ENCODE data around the gene PIP5KL1.

Gene PIP5KL1

GRCh38 chr9:127918183-127919107 lies 12.1 kb downstream of the PIP5KL1 start:
- Histone ChIP-seq H3K9ac (ENCODE audit: insufficient read length) (no peak overlapping the region), H3K27ac (no peak overlapping the region), H3K9me3 (ENCODE audit: low read depth, low read length) (no peaks in the 10 kb centered on the region), H3K36me3 (ENCODE audit: insufficient read depth, low read length) (no peaks in the 10 kb centered on the region), H3K4me3 (no peak overlapping the region)
- no peak for DNase-seq (ENCODE audit: low read depth, low spot score)
- no peak for TF ChIP-seq EZH2 (IDR thresholded peaks at IDR 0.05)
- no peak for TF ChIP-seq POLR2AphosphoS5 (IDR thresholded peaks at IDR 0.05; ENCODE audit: borderline replicate concordance, low read depth, low read length)
- no peak for TF ChIP-seq FOXP2 (optimal IDR thresholded peaks at IDR 0.05; ENCODE audit: control extremely low read depth, extremely low read length, insufficient read depth)

GRCh38 chr9:127917603-127918002 lies 13.0 kb downstream of the PIP5KL1 start:
- no peaks in the 10 kb centered on the region for H3K36me3 ChIP-seq (ENCODE audit: insufficient read depth, low read length)
- H3K9me3 ChIP-seq (ENCODE audit: low read depth, low read length): no peaks in the 10 kb centered on the region
- H3K9ac ChIP-seq (ENCODE audit: insufficient read length): no peak overlapping the region
- H3K27ac ChIP-seq: no peak overlapping the region
- DNase-seq (ENCODE audit: low read depth, low spot score): no peak
- H3K4me3 ChIP-seq: peak overlapping the region; percentile 75
- TF ChIP-seq FOXP2 (optimal IDR thresholded peaks at IDR 0.05; ENCODE audit: control extremely low read depth, extremely low read length, insufficient read depth) (no peak), EZH2 (IDR thresholded peaks at IDR 0.05) (no peak), POLR2AphosphoS5 (IDR thresholded peaks at IDR 0.05; ENCODE audit: borderline replicate concordance, low read depth, low read length) (no peak)

GRCh38 chr9:127916720-127917581 lies 13.6 kb downstream of the PIP5KL1 start, which contains the start of gene ST6GALNAC4:
Gene ST6GALNAC4 (minus strand): TSS chr9:127917041. CDS start chr9:127916419, 622 bp downstream.
- TF ChIP-seq EZH2 (IDR thresholded peaks at IDR 0.05): no peak
- no peak for TF ChIP-seq FOXP2 (optimal IDR thresholded peaks at IDR 0.05; ENCODE audit: control extremely low read depth, extremely low read length, insufficient read depth)
- TF ChIP-seq POLR2AphosphoS5 (IDR thresholded peaks at IDR 0.05; ENCODE audit: borderline replicate concordance, low read depth, low read length): no peak; the same call in 1 of the 2 replicates
- no peaks in the 10 kb centered on the region for H3K9me3 ChIP-seq (ENCODE audit: low read depth, low read length)
- no peak for DNase-seq (ENCODE audit: low read depth, low spot score)
- H3K9ac ChIP-seq (ENCODE audit: insufficient read length): no peak within 1 kb of the TSS
- H3K36me3 ChIP-seq (ENCODE audit: insufficient read depth, low read length): no peaks in the 10 kb centered on the region
- no peak within 1 kb of the TSS for H3K27ac ChIP-seq
- H3K4me3 ChIP-seq: peak within 1 kb of the TSS; percentile 75

- TF ChIP-seq POLR2AphosphoS5 (IDR thresholded peaks at IDR 0.05; ENCODE audit: borderline replicate concordance, low read depth, low read length): no peak
- TF ChIP-seq FOXP2 (optimal IDR thresholded peaks at IDR 0.05; ENCODE audit: control extremely low read depth, extremely low read length, insufficient read depth): no peak
- no peak for TF ChIP-seq EZH2 (IDR thresholded peaks at IDR 0.05)
- no peak for DNase-seq (ENCODE audit: low read depth, low spot score)
Observed at GRCh38 chr9:127915801-127916719, 14.5 kb downstream of the PIP5KL1 start.

GRCh38 chr9:127915325-127915752 lies 15.2 kb downstream of the PIP5KL1 start:
- Histone ChIP-seq H3K9me3 (ENCODE audit: low read depth, low read length) (no peaks in the 10 kb centered on the region), H3K27ac (no peak overlapping the region), H3K9ac (ENCODE audit: insufficient read length) (no peak overlapping the region), H3K4me3 (no peak overlapping the region), H3K36me3 (ENCODE audit: insufficient read depth, low read length) (no peaks in the 10 kb centered on the region)
- TF ChIP-seq POLR2AphosphoS5 (IDR thresholded peaks at IDR 0.05; ENCODE audit: borderline replicate concordance, low read depth, low read length) (no peak), EZH2 (IDR thresholded peaks at IDR 0.05) (no peak), FOXP2 (optimal IDR thresholded peaks at IDR 0.05; ENCODE audit: control extremely low read depth, extremely low read length, insufficient read depth) (no peak)
- DNase-seq (ENCODE audit: low read depth, low spot score): no peak

More at GRCh38 chr9:127915801-127916719, 14.5 kb downstream of the PIP5KL1 start:
- peak overlapping the region; percentile 73 for H3K4me3 ChIP-seq
- H3K9ac ChIP-seq (ENCODE audit: insufficient read length): no peak overlapping the region
- H3K36me3 ChIP-seq (ENCODE audit: insufficient read depth, low read length): no peaks in the 10 kb centered on the region
- H3K27ac ChIP-seq: no peak overlapping the region
- no peaks in the 10 kb centered on the region for H3K9me3 ChIP-seq (ENCODE audit: low read depth, low read length)

- H3K36me3 ChIP-seq (ENCODE audit: insufficient read depth, low read length): no peaks in the 10 kb centered on the region
- H3K27ac ChIP-seq: no peak overlapping the region
- no peak overlapping the region for H3K9ac ChIP-seq (ENCODE audit: insufficient read length)
- no peaks in the 10 kb centered on the region for H3K9me3 ChIP-seq (ENCODE audit: low read depth, low read length)
- no peak for TF ChIP-seq FOXP2 (optimal IDR thresholded peaks at IDR 0.05; ENCODE audit: control extremely low read depth, extremely low read length, insufficient read depth)
- DNase-seq (ENCODE audit: low read depth, low spot score): no peak
- H3K4me3 ChIP-seq: no peak overlapping the region
Observed at GRCh38 chr9:127913682-127914081, 16.9 kb downstream of the PIP5KL1 start.

GRCh38 chr9:127912882-127913281 lies 17.7 kb downstream of the PIP5KL1 start:
- Histone ChIP-seq H3K36me3 (ENCODE audit: insufficient read depth, low read length) (no peaks in the 10 kb centered on the region), H3K9me3 (ENCODE audit: low read depth, low read length) (no peaks in the 10 kb centered on the region), H3K27ac (no peak overlapping the region), H3K4me3 (no peak overlapping the region), H3K9ac (ENCODE audit: insufficient read length) (no peak overlapping the region)
- TF ChIP-seq FOXP2 (optimal IDR thresholded peaks at IDR 0.05; ENCODE audit: control extremely low read depth, extremely low read length, insufficient read depth) (no peak), EZH2 (IDR thresholded peaks at IDR 0.05) (no peak), POLR2AphosphoS5 (IDR thresholded peaks at IDR 0.05; ENCODE audit: borderline replicate concordance, low read depth, low read length) (no peak)
- no peak for DNase-seq (ENCODE audit: low read depth, low spot score)

All from SK-N-MC (cell line).